HG03342 (cell line): ENCODE measurements around the gene HPS3.

ENCODE experiments used
- ATAC-seq: cut with Tn5 transposase; IDR thresholded peaks from one replicate; pipeline ENCODE4 v1.9.1; 2021; ENCODE audit warnings: mild to moderate bottlenecking, moderate library complexity; ENCODE audit not compliant: unreplicated experiment

Gene HPS3

DNA sequence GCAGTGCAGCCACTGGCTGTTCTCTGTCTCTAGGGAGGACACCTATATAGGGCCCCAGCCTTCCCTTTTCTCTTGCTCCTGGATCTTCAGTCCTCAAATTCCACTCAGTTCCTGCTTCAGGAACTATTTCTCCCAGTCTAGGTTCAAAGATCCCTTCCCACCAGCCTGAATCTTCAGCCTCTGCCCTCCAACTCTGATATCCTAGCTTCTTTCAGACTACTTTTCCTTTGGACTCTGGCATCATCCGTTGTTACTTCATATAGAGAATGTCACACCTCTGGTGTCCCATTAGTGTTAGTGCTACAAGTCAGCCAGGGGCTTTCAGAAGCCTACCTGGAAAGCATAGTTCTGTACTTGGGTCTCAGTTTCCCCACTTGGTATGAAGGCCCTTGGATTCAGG is 10.0 kb upstream of the HPS3 start:
- no peak for ATAC-seq

DNA sequence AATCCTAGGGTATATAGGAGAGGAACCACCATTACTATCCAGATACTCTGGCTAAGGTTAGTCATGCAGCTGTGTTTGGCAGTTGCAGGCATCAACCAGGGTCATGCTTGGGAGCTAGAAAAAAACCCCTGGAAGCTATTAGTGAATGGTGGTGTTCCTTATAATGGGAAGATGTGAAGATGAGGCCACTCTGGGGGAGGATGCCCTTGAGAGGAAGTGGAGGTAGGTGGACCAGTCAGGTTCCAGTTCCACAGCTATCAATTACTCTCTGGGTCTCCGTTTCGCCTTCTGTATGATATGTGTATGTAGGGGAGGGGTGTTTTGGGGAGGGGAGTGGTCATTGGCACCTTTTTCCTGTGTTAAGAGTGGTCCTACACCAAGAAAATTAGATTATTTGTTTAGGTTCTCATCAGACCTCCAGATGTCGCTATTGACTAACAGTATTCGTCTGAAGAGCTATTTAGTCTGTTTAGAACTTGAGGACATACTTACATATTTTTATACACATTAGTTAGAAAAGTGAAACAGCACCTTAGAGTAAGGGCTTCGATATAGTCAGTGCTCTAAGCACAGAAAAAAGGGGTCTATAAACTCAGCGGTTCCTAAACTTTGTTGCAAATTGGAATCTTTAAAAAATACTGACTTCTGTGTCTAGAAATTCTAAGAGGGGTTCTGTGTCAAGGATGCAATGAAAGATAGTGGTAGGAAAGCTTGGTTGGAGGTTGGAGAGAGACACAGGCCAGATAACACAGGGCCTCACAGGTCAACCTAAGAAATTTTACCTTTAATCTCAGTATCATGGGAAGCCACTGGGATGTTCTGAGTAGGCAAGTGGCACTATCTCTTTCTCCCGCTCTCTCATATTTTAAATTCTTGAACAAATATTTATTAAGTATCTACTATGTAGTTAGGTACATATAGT is 9.1 kb upstream of the HPS3 start:
- ATAC-seq, result peak; percentile 66

DNA sequence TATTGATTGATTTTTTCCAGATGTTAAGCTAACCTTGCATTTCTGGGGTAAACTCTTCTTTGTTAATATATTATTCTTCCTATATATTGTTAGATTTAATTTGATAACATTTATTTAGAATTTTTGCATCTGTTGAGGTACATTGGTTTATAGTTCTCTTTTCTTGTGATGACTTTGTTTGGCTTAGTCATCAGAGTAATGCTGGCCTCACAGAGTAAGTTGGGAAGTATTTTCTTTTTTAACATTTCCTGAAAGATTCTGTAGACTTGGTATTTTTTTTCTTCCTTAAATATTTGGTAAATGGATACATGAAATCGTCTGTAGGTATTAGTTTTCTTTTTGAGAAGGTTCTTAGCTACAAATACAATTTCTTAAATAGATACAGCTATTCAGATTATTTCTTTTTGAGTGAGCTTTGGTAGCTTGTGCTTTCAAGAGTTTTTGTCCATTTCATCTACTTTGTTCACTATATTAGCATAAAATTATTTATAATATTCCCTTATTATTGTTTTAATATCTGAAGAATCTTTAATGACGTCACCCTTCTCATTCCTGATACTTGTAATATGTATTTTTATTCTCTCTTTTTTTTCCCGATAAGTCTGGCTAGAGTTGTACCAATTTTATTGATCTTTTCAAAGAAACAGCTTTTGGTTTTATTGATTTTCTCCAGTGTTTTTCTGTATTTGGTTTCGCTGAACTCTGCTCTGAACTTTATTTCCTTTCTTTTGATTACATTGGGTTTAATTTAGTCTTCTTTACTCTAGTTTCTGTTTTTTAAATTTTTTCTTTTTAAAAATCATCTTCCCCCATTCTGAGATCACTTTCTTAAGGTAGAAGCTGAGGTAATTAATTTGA is 6.5 kb upstream of the HPS3 start:
- ATAC-seq, result no peak

DNA sequence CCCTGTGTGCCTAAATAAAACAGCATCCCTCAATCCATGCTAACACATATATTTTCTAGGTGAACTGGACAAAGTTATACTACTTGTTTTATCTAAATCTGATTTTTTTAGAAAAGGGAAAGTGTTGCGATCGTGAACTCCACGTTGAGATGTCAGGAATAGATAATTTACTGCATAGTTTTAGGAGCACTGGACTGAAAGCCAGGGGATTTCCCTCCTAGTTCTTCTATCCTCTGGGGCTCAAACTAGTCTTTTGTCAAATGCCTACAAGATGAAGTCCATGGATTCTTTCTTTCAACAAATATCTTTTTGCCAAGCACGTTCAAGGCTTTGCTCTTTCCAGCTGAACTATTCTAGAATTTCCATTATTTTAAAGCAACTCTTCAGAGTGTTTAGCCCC is 617 bp upstream of the HPS3 start:
- no peak for ATAC-seq

DNA sequence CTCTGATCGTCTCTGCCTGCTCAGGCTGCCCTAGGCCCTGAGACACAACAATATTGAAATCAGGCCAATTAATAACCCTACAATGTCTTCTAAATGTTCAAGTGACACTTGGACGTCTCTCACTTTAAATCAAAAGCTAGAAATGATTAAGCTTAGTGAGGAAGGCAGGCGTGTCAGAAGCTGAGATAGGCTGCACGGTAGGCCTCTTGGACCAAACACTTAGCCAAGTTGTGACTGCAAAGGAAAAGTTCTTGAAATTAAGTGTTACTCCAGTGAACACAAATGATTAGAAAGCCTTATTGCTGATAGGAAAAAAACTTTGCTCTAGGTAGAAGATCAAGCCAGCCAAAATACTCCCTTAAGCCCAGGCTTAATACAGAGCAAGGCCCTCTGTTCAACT is 2.2 kb downstream of the HPS3 start:
- no peak for ATAC-seq

DNA sequence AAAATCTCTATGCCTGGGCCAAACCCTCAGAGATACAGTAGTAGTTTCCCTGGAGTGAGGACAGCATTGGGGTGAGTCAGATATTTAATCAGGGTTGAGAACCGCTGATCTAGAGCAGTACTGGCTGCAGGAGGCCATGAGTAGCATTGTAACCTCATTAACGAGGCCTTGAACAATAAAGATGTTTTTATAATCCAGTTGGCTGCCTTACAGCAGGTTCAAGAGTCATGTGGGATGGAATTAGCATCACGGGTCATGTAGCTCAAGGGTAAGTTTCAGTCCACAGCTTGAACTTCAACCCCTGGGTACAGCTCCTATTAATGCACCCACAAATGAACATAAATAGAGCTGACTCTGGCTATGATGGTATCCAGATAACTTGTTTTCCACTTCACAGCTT is 5.1 kb downstream of the HPS3 start:
- no peak for ATAC-seq

DNA sequence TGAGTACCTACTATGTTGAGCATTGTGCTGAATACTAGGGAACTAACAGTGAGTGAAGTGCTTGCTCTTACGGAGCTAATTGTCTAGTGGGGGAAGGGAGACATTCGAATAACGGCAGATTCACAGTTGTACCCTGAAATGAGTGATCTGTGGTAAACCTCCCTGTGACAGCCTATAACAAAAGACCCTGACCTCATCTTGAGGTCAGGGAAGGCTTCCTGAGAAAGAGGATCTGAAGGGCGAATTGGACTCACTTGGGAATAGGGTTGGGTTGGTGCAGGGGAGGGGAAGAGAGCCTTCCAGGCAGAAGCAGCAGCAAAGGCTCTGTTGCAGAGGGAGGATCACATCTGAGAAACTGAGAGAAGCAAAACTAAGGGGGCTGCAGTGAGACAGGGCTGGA is 13.2 kb downstream of the HPS3 start:
- ATAC-seq, result no peak

DNA sequence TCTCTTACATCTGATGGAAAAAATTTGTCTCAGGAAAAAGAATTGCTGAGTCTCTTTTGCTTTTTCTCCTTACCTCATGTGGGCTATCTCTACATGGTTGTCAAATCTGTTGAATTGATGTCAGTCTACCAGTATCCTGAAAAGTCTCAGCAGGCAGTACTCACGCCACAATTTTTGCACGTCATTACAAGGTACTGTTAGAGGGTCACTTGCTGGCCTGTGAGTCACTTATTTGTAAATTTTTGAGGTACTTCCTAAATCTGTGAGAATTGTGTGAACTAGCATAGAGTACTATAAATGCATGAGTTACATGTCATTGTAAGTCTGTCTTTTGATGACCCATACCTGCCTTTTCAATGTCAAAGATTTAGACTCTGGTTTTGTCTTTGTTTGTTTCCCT is 15.9 kb downstream of the HPS3 start:
- no peak for ATAC-seq

DNA sequence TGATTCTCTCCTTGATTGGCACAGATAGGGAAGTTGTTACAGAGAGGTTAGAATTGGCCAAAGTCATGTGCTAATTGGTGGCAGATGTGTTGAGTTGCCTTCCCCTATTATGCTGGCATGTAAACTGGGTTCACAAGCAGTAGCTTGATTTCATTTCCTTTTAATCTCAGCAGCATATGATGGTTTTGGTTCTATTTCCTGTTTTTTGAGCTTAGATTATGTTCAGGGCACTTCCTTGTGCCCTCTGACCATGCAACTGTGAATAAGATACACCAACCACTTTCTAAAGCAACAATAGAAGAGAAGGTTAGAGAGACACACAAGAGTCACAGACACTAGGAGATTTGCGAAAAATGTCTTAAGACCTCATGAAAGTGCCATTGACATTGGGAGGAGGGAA is 16.5 kb downstream of the HPS3 start:
- peak; percentile 80 for ATAC-seq

DNA sequence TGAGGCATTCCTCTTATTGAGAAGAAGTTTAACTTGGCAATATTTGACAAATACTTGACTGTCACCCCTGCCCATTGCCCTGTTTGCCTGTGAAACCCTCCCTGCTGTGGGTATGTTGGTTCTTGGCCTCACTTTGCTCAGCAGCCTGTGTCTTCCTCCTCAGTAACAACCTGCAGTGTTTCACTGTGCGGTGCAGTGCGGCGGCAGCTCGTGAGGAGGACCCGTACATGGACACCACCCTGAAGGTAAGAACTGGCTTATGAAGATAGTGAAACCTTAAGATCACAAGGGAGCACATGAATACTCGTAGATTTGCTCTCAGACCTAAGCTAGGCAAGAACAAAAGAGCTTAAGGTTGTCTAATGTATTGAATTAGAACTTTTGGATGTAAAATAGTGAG is 21.0 kb downstream of the HPS3 start:
- ATAC-seq, result no peak

DNA sequence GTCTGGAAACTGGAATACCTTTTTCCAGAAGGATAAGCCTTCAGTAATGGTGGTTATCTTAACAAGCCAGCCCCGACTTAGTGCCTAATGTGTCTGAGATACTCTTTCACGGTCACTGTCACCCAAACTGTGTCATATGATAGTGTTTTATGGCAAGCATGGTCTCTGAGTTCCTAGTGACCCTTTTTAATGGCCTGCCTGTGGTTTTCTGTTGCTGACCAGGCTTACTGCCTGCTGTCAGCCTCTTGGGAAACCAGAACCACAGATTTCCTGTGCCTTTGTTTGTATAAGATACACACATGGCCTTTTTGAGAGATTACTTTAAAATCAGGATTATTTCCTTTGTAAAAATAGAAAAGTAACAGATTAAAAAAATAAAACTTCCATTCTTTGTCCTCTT is 22.4 kb downstream of the HPS3 start:
- no peak for ATAC-seq

DNA sequence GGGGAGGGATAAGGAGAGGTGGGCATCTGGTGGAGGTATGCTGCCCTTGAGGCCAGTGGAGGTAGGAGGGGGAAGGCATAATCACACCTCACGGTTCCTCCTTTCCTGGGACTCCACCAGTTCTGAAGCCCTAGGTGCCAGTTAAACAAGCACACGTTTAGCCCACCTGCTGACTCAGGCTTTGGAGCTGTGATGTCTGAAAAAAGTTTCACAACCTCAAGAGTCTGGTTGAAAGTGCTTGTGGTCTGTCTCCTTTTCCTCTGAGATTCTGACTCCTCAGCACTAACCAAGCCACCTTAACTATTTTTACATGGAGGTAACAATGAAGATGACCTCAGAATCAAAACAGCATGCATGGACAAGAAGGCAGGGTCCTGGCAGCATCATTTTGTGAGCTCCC is 23.0 kb downstream of the HPS3 start:
- peak; percentile 95 for ATAC-seq

DNA sequence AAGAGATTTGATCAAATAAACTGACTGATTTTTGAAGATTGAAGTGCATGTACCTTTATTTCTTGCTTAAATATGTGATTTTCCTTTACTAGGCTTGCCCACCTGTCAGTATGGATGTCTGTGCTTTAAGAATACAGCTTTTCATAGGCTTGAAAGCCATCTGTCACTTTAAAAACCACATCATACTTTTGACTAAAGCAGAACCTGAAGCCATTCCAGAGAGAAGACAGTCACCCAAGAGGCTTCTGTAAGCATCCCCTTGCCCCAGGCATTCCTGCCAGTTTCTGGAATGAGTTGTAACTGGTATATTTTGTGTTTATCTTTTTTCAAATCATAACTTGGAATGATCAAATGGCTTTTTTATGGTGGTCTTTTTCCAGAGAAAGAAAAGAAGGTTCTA is 24.0 kb downstream of the HPS3 start:
- ATAC-seq, result no peak

DNA sequence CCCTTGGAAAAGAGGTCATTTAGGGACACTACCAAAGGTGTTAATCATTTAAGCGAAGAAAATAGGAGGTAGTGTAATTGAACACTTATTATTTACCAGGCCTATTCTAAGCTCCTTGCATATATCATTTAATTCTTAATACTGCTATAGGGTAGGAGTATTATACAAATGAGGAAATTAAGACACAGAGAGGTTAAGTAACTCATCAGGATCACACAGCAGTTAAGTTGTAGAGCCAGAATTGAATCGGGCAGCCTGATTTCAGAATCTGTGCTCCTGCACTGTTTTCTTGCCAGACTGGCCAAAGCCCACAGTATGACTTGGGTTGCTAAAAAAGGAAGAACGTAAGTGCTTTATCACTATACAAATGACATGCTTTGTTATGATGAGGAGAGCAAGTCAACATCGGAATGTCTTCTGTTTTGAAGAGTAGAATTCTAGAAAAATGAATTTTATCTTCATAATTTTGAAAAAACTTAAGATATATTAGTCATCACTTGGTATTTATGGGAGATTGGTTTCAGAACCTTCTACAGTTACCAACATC is 31.4 kb downstream of the HPS3 start:
- ATAC-seq, result no peak

DNA sequence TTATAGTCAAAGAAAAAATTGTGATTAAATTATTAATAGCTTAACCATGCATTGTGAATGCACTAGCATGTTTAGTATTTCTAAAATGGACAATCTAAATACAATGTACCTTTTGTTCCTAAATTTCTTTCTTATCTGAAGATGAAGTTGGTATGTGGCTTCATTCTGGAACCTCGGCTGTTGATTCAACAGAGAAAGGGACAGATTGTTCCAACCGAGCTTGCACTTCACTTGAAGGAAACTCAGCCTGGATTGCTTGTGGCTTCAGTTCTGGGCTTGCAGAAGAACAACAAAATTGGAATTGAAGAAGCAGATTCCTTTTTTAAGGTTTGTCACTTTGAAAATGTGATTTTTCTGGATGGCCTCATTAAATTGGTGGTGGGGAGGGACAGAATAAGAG is 32.6 kb downstream of the HPS3 start:
- no peak for ATAC-seq

DNA sequence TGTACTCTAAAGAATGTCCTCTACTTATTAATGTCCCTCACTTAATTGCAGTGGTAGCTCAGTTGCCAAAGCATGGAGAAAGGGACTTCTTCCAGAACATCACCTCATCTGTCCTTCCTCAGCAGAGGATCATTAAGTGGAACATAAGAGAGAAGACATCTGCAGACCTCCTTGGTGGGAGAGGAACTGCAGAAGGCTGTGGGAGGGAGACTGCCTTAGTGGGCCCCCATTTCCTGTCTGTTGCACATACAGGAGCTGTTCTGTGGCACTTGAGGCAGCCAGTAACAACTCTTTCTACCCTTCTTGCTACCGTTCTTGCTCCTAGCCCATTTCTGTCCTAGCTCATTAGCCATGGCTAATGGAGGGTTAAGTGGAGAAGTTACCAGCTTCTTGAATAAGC is 33.6 kb downstream of the HPS3 start:
- ATAC-seq, result no peak

DNA sequence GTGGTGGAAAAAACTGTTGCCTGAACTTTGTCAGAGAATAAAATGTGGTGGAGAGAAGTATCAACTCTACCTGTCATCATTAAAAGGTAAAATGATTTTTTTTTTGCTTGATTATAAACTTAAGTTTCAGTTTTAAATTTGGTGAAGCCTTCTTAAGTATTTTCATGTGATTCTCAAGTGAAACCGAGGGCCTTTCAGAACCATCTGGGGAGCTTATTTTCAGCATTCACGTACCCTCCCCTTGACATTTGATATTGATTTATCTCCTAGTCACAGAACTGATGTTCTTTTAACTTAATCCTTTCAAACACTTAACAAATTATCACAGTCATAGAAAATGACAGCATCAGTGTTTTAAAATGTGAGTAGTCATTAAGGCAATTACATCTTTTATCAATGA is 38.5 kb downstream of the HPS3 start:
- no peak for ATAC-seq

DNA sequence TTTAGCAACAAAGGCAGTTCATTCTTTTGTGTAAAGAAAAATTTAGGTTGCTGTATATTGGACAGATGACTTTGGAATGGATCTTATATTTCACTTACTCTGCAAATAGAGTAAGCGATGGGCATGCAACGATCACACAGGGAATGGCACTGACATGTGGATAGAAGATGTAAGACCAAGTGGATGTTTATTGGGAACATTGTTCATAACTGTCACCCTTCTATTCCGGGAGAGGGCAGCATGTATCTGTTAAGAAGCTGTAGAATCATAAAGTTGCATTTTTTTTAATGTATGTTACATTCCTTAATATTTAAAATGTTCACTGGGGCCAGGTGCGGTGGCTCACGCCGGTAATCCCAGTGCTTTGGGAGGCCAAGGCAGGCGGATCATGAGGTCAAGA is 41.2 kb downstream of the HPS3 start:
- ATAC-seq, result no peak

DNA sequence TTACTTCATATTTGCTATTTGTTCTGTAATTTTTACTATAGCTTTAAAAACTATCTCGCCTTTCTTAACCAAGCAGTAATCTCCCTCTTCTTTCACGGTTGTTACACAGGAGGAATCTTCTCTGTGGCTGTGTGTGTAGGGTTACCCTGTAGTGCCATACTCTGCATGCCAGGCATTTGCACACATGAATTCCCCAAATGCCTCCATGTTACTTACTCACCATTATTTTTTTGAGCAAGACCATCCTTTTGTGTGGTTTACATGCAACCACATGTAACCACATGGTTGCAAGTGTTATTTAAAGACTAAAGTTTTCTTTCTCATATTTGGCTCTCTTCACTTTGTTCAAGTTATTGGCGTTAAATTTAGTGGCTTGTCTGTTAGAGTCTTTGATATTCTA is 45.5 kb downstream of the HPS3 start:
- peak; percentile 93 for ATAC-seq

DNA sequence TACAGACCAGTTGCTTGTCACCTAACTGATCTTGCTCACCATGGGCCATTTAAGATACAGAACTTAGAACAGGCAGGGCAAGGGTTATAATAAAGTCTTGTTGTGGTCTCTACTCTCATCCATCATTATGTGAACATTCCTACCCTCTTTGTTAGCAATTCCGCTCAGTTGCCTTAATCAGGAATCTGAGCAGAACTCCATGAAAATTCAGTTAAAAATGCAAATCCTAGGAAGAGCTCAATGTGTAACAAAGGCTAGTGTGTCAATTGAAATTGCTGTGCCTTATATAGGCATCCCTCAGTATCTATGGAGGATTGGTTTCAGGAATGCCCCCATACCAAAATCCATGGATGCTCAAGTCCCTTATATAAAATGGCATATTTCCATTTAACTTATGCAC is 47.7 kb downstream of the HPS3 start:
- ATAC-seq, result no peak

DNA sequence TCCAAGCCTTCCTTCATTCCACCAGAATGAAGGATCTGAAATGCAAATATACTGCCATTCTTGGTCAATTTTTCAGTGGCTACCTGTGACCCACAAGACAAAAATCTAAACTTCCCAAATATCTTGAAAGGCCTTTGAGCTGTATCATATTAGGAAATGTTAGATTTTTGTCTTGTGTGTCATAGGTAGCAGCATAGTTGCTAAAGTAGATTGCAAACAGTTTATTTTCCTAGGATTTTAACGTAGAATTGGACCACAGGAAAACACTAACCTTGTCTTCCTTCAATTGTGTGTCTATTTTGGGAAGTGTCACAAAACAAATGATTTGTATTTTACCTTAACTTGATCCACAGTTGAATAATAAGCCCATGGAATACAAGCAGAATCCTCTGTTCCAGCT is 49.8 kb downstream of the HPS3 start:
- no peak for ATAC-seq

DNA sequence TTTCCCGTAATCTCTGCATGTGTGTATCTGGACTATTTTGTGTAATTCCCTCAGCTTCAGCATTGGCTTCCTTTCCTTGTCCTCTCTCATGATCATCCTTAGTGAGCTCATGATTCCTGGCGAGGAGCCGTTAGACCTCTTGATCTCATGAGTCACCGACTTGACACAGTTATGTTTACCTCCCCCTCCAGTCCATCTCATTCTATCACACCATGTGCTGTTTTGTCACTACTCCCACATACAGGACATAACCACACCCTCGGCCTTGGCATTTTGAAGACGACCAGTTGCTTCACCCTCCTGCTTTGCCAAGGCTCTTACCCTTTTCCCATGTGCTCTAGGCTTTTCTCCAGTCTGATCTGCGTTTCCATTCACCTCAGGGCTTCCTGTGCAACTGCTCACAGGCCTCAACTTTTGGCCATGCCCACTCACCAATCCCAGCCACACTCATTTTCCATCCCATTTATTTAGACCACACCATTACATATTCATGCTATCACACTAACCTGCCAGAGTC is 50.7 kb downstream of the HPS3 start:
- ATAC-seq, result no peak
